GM12878 (cell line): Measurements from ENCODE around the gene TKT. TPM values are rescaled to one million over a fixed set of nuclear protein-coding genes. Genes with fewer than 3 reads are reported as not detected.

ENCODE experiments used
- ATAC-seq: fragments of 200-7000 bp; cut with Tn5 transposase; 3 replicates; pipeline ENCODE4 v1.9.1; 2020; ENCODE audit warnings: mild to moderate bottlenecking, moderate library complexity
- BruUV-seq: library from RNA; stranded (reverse); fragments of 400-500 nt; replicated peaks from 2 replicates; lab custom pipeline; 2021; lab: Mats Ljungman, UMichigan
- CTCF ChIA-PET: fragments of 300-600 bp; sonication (Branson Sonifier 250); formaldehyde crosslinking; extraction: SDS; loops from one replicate; lab custom pipeline; 2021; ENCODE audit warnings: inconsistent platforms; lab: Yijun Ruan, JAX
- POLR2A ChIA-PET: fragments of 350-600 bp; formaldehyde crosslinking; extraction: SDS; loops from one replicate; lab custom pipeline; 2021; ENCODE audit warnings: inconsistent platforms; lab: Charles Lee
- RAD21 ChIA-PET: fragments of 300-600 bp; sonication (Branson Sonifier 250); formaldehyde crosslinking; loops from one replicate; lab custom pipeline; 2023; ENCODE audit warnings: antibody characterized with exemption; ENCODE audit not compliant: unreplicated experiment; lab: Charles Lee
- SMC1A ChIA-PET: fragments of 300-600 bp; sonication (Branson Sonifier 250); formaldehyde crosslinking; loops from one replicate; lab custom pipeline; 2023; ENCODE audit not compliant: unreplicated experiment, uncharacterized antibody; lab: Charles Lee
- DNase-seq: peaks from one replicate; pipeline ENCODE4 v3.0.0-alpha.2; 2011; ENCODE audit warnings: low read depth, low spot score
- FAIRE-seq: peaks from 3 replicates; lab custom pipeline; 2011; peaks lifted over from hg19 to GRCh38; lab: Jason Lieb, UNC
- H2AFZ ChIP-seq: 2 replicates; pipeline ENCODE4 v1.6.0; 2011; ENCODE audit warnings: low read depth, low read length, control low read depth; ENCODE audit not compliant: control insufficient read depth
- H3K27ac ChIP-seq: 2 replicates; pipeline ENCODE4 v1.5.1; 2011; ENCODE audit warnings: control low read depth; ENCODE audit not compliant: control insufficient read depth, insufficient read depth
- H3K27me3 ChIP-seq, 2 experiments: replicated peaks in 1 of 2; 2 replicates each; pipeline versions ENCODE4 v1.6.0 to v1.6.1; 2011; ENCODE audit warnings: low read length in 1 of 2; ENCODE audit not compliant: control insufficient read depth in 2 of 2, insufficient read depth in 2 of 2
- H3K36me3 ChIP-seq, 2 experiments: 2 replicates each; pipeline ENCODE4 v1.5.1; 2011; ENCODE audit warnings: low read length in 1 of 2; ENCODE audit not compliant: control insufficient read depth in 2 of 2, insufficient read depth in 2 of 2
- H3K4me1 ChIP-seq: 2 replicates; pipeline ENCODE4 v1.6.1; 2011; ENCODE audit warnings: mild to moderate bottlenecking, low read length, moderate library complexity, mixed read lengths; ENCODE audit not compliant: control insufficient read depth, insufficient read depth
- H3K4me2 ChIP-seq: 2 replicates; pipeline ENCODE4 v1.6.0; 2011; ENCODE audit warnings: control low read depth; ENCODE audit not compliant: control insufficient read depth, insufficient read depth
- H3K4me3 ChIP-seq: fragments of 200-600 bp; sonication (generic); 2 replicates; pipeline ENCODE4 v1.5.1; 2016
- H3K79me2 ChIP-seq: 2 replicates; pipeline ENCODE4 v1.6.0; 2011; ENCODE audit warnings: low read length; ENCODE audit not compliant: control insufficient read depth, insufficient read depth
- H3K9ac ChIP-seq: 2 replicates; pipeline ENCODE4 v1.8.0; 2011; ENCODE audit warnings: low read length, control low read depth, mixed read lengths; ENCODE audit not compliant: control insufficient read depth, insufficient read depth
- H3K9me3 ChIP-seq: replicated peaks from 3 replicates; pipeline ENCODE4 v1.5.1; 2011; ENCODE audit warnings: mild to moderate bottlenecking, low read length; ENCODE audit not compliant: control insufficient read depth, insufficient read depth
- H4K20me1 ChIP-seq: 2 replicates; pipeline ENCODE4 v1.6.0; 2011; ENCODE audit not compliant: control insufficient read depth, insufficient read depth
- ASH2L ChIP-seq: fragments of 300-600, 200-600 bp; sonication (generic); IDR thresholded peaks from 2 replicates; pipeline ENCODE4 v1.6.1; 2017; ENCODE audit warnings: low read depth, mild to moderate bottlenecking, borderline replicate concordance
- ATF7 ChIP-seq: fragments of 450-650 bp; IDR thresholded peaks from 2 replicates; pipeline ENCODE4 v1.6.1; 2016; ENCODE audit warnings: low read depth, mild to moderate bottlenecking
- CEBPB ChIP-seq, 2 experiments: fragments of 150-350 bp in 1 of 2; IDR thresholded peaks; 2 replicates each; pipeline ENCODE4 v1.6.1; 2012 to 2014; ENCODE audit warnings: low read depth in 2 of 2, low read length in 2 of 2, borderline replicate concordance in 1 of 2, inconsistent platforms in 1 of 2
- CREM ChIP-seq: IDR thresholded peaks from 2 replicates; pipeline ENCODE4 v1.6.1; 2014; ENCODE audit warnings: antibody characterized with exemption, low read depth
- ELK1 ChIP-seq: IDR thresholded peaks from 2 replicates; pipeline ENCODE4 v1.6.1; 2012; ENCODE audit warnings: low read depth, low read length, improper control_type of control experiment
- ESRRA ChIP-seq: IDR thresholded peaks from 2 replicates; pipeline ENCODE4 v1.6.1; 2012; ENCODE audit warnings: mild to moderate bottlenecking, low read length, improper control_type of control experiment
- ETV6 ChIP-seq, 2 experiments: fragments of 450-650 bp in 1 of 2; IDR thresholded peaks in 1 of 2; conservative IDR thresholded peaks in 1 of 2; 2 replicates each; pipeline ENCODE4 v1.6.1; 2014; ENCODE audit warnings: antibody characterized with exemption in 1 of 2, borderline replicate concordance in 1 of 2, low read depth in 1 of 2, mild to moderate bottlenecking in 1 of 2, moderate library complexity in 1 of 2
- FOXM1 ChIP-seq: IDR thresholded peaks from 2 replicates; pipeline ENCODE4 v1.6.1; 2012; ENCODE audit warnings: low read depth, mild to moderate bottlenecking, inconsistent platforms, low read length, moderate library complexity
- IKZF1 ChIP-seq: fragments of 450-650 bp; conservative IDR thresholded peaks from 2 replicates; pipeline ENCODE4 v1.6.1; 2017; ENCODE audit warnings: antibody characterized with exemption, mild to moderate bottlenecking
- IRF3 ChIP-seq: fragments of 450-650 bp; IDR thresholded peaks from 2 replicates; pipeline ENCODE4 v1.6.1; 2014; ENCODE audit warnings: mild to moderate bottlenecking
- MAX ChIP-seq: IDR thresholded peaks from 2 replicates; pipeline ENCODE4 v1.6.1; 2012; ENCODE audit warnings: low read depth, low read length, improper control_type of control experiment
- MLLT1 ChIP-seq: fragments of 450-650 bp; IDR thresholded peaks from 2 replicates; pipeline ENCODE4 v1.6.1; 2016; ENCODE audit warnings: mild to moderate bottlenecking
- NR2C1 ChIP-seq: fragments of 450-650 bp; IDR thresholded peaks from 2 replicates; pipeline ENCODE4 v1.6.1; 2017; ENCODE audit warnings: antibody characterized with exemption, mild to moderate bottlenecking, moderate library complexity
- SMARCA5 ChIP-seq: fragments of 450-650 bp; IDR thresholded peaks from 2 replicates; pipeline ENCODE4 v1.6.1; 2017; ENCODE audit warnings: mild to moderate bottlenecking
- USF1 ChIP-seq: IDR thresholded peaks from 2 replicates; pipeline ENCODE4 v1.6.1; 2011; ENCODE audit warnings: borderline replicate concordance, low read depth, mild to moderate bottlenecking, moderate library complexity, mixed read lengths, low read length; ENCODE audit not compliant: insufficient read depth; ENCODE audit errors: extremely low read length
- WGBS: methylation state at CpG from one replicate; pipeline ENCODE4 v1.1.6; 2016; ENCODE audit warnings: low lambda C conversion rate; ENCODE audit not compliant: insufficient replicate concordance, insufficient coverage; ENCODE audit errors: missing lambda C conversion rate; 5-methylcytosine and 5-hydroxymethylcytosine counted together
- in situ Hi-C: fragments of 300-500 bp; cut with MboI; formaldehyde crosslinking; loops from 9 replicates; pipeline ENCODE4 v1.14.3; 2018; ENCODE audit warnings: mixed read lengths
- intact Hi-C: fragments of 100-400 bp; cut with micrococcal nuclease; formaldehyde crosslinking; loops from one replicate; pipeline ENCODE4 v1.14.2; 2022; ENCODE audit not compliant: unreplicated experiment
- polyA plus RNA-seq, 11 experiments: library from polyadenylated mRNA; depleted of rRNA in 4 of 11; unstranded in 6 of 11; stranded (reverse) in 5 of 11; fragments of >200 nt; fragmentation: Nextera tagmentation in 4 of 11; fragmentation: Illumina TruSeq in 1 of 11; extraction: Ambion mirVana in 4 of 11; extraction: Trizol in 1 of 11; gene quantifications; 1 replicate in 1 of 11; 2 replicates in 10 of 11; pipeline versions ENCODE4 v1.2.1 to v1.2.3, GENCODE V29; 2011 to 2016; ENCODE audit warnings: inconsistent platforms in 2 of 11, missing spikeins in 2 of 11, low read depth in 1 of 11
- total RNA-seq, 4 experiments: library from RNA; depleted of rRNA in 3 of 4; stranded (reverse); fragments of >200 nt in 3 of 4; fragmentation: Illumina TruSeq in 1 of 4; extraction: Trizol in 1 of 4; gene quantifications; 2 replicates each; pipeline versions ENCODE4 v1.2.1 to v1.2.3, GENCODE V29; 2013 to 2021

The TKT gene
- total and polyA plus RNA-seq, 10 of the 15 experiments (the other 5 are each of a cell fraction or from before 2014, with no cell fraction given) = 56.4 to 385 (median 143) TPM

GRCh38 chr3:53240989-53241972 lies 14.5 kb downstream of the TKT start:
- H3K4me1 ChIP-seq = no peaks in the 10 kb centered on the region
- DNase-seq (no peak), ATAC-seq (no peak), FAIRE-seq (no peak)
- WGBS = 88% methylated on average over 28 of the region's 28 CpGs
- RAD21 ChIA-PET = no interaction called here
- SMC1A ChIA-PET = no interaction called here
- no peak overlapping the region for H3K9ac ChIP-seq
- peaks cover 25 to 47% of the 10 kb centered on the region in 2 experiments for H3K36me3 ChIP-seq
- no TSS peak for BruUV-seq
- POLR2A ChIA-PET = interaction anchor here (0.5 kb wide), 1 partner anchor 93 kb away, joined by 3 read pairs; no protein-coding TSS in a partner anchor
- peaks cover 33% of the 10 kb centered on the region for H3K79me2 ChIP-seq
- no peak overlapping the region for H3K4me3 ChIP-seq
- CTCF ChIA-PET = interaction anchor here (0.6 kb wide), 1 partner anchor 48 kb away, joined by 4 read pairs; no protein-coding TSS in a partner anchor
- no peaks in the 10 kb centered on the region for H3K27me3 ChIP-seq
- H3K9me3 ChIP-seq = no peaks in the 10 kb centered on the region
- no peak overlapping the region for H3K4me2 ChIP-seq
- H3K27ac ChIP-seq = no peak overlapping the region
- intact Hi-C loops = no loop called here
- peaks cover 3% of the 10 kb centered on the region; the same call in 1 of the 2 replicates for H4K20me1 ChIP-seq
- H2AFZ ChIP-seq = no peak overlapping the region
- in situ Hi-C loops = no loop called here
- TF ChIP-seq FOXM1 (no peak), ELK1 (no peak), IKZF1 (no peak), MAX (no peak), ATF7 (no peak), ETV6 (conservative IDR thresholded peaks at IDR 0.05 in 1 of 2, IDR thresholded peaks at IDR 0.05 in 1 of 2; ENCODE audit: borderline replicate concordance in 1 of 2, low read depth in 1 of 2) (no peak), ESRRA (no peak), CEBPB (IDR thresholded peaks at IDR 0.05; ENCODE audit: borderline replicate concordance in 1 of 2, low read depth in 2 of 2, low read length in 2 of 2) (no peak), USF1 (no peak), MLLT1 (no peak), CREM (no peak), ASH2L (no peak), IRF3 (no peak), SMARCA5 (no peak), NR2C1 (no peak)
